Activated CD4-positive, alpha-beta memory T cell treated with anti-CD3 and anti-CD28 coated beads, Interleukin-2, amount 10 ng/mL, durations not matched to agents 7 days and 5 days (primary cell): ENCODE data around the gene SLC26A4. TPM values are rescaled to one million over a fixed set of nuclear protein-coding genes. Genes with fewer than 3 reads are reported as not detected.

Experiments used
- CTCF ChIA-PET: fragments of 350-600 bp; sonication (Branson Sonifier 250); formaldehyde crosslinking; loops from one replicate; lab custom pipeline; 2021; ENCODE audit warnings: antibody characterized with exemption, inconsistent platforms; lab: Charles Lee
- POLR2A ChIA-PET: fragments of 350-600 bp; sonication (Branson Sonifier 250); formaldehyde crosslinking; loops from one replicate; lab custom pipeline; 2021; ENCODE audit warnings: antibody characterized with exemption; lab: Charles Lee
- DNase-seq: peaks from one replicate; pipeline ENCODE4 v3.0.0-alpha.2; 2020
- H3K27ac Mint-ChIP-seq: one replicate; pipeline ENCODE4 v1.8.0; 2021; ENCODE audit warnings: mild to moderate bottlenecking, mixed read lengths
- H3K27me3 Mint-ChIP-seq: one replicate; pipeline ENCODE4 v1.8.0; 2021; ENCODE audit warnings: mixed read lengths
- H3K36me3 Mint-ChIP-seq: one replicate; pipeline ENCODE4 v1.8.0; 2021; ENCODE audit warnings: low read depth, mixed read lengths
- H3K4me1 Mint-ChIP-seq: one replicate; pipeline ENCODE4 v1.8.0; 2021; ENCODE audit warnings: mixed read lengths
- H3K4me3 Mint-ChIP-seq: one replicate; pipeline ENCODE4 v1.8.0; 2021; ENCODE audit warnings: mild to moderate bottlenecking, mixed read lengths
- H3K9me3 Mint-ChIP-seq: one replicate; pipeline ENCODE4 v1.8.0; 2021; ENCODE audit warnings: mixed read lengths
- total RNA-seq, 2 experiments: library from RNA; stranded (reverse); gene quantifications; one replicate each; pipeline ENCODE4 v1.2.3, GENCODE V29; 2021

SLC26A4 gene
- total RNA-seq, 2 experiments from 2014 or later: 10.9 to 12.2 TPM

GRCh38 chr7:107663196-107663595 is 2.6 kb downstream of the SLC26A4 start:
- H3K4me1 Mint-ChIP-seq: peaks cover 48% of the 10 kb centered on the region

GRCh38 chr7:107666790-107667189 is 6.2 kb downstream of the SLC26A4 start:
- DNase-seq: no peak
- POLR2A ChIA-PET: no interaction called here
- peaks cover 39% of the 10 kb centered on the region for H3K4me1 Mint-ChIP-seq
- H3K27ac Mint-ChIP-seq: no peak overlapping the region
- H3K27me3 Mint-ChIP-seq: no peaks in the 10 kb centered on the region
- CTCF ChIA-PET: no interaction called here
- H3K9me3 Mint-ChIP-seq: no peaks in the 10 kb centered on the region
- no peak overlapping the region for H3K4me3 Mint-ChIP-seq
- peaks cover 23% of the 10 kb centered on the region for H3K36me3 Mint-ChIP-seq

More at GRCh38 chr7:107663196-107663595, 2.6 kb downstream of the SLC26A4 start:
- no peak for DNase-seq
- POLR2A ChIA-PET: interaction anchor here (4.1 kb wide), 1 partner anchor 99 kb away, joined by 31 read pairs; the partner anchor contains the start of genes COG5 and DUS4L
- H3K36me3 Mint-ChIP-seq: peaks cover 11% of the 10 kb centered on the region
- H3K27ac Mint-ChIP-seq: no peak overlapping the region
- no peak overlapping the region for H3K4me3 Mint-ChIP-seq
- H3K27me3 Mint-ChIP-seq: no peaks in the 10 kb centered on the region
- CTCF ChIA-PET: no interaction called here
- H3K9me3 Mint-ChIP-seq: no peaks in the 10 kb centered on the region

- DNase-seq: no peak
- H3K4me3 Mint-ChIP-seq: no peak overlapping the region
- H3K9me3 Mint-ChIP-seq: no peaks in the 10 kb centered on the region
- H3K4me1 Mint-ChIP-seq: peaks cover 33% of the 10 kb centered on the region
- H3K36me3 Mint-ChIP-seq: peaks cover 23% of the 10 kb centered on the region
- H3K27ac Mint-ChIP-seq: no peak overlapping the region
- no peaks in the 10 kb centered on the region for H3K27me3 Mint-ChIP-seq
- POLR2A ChIA-PET: no interaction called here
- CTCF ChIA-PET: no interaction called here
Observed at GRCh38 chr7:107667341-107667740, 6.7 kb downstream of the SLC26A4 start.

GRCh38 chr7:107668296-107668695 is 7.7 kb downstream of the SLC26A4 start:
- ChIA-PET CTCF (no interaction called here), POLR2A (no interaction called here)
- H3K4me3 Mint-ChIP-seq: no peak overlapping the region
- H3K36me3 Mint-ChIP-seq: peaks cover 28% of the 10 kb centered on the region
- peaks cover 29% of the 10 kb centered on the region for H3K4me1 Mint-ChIP-seq
- no peak overlapping the region for H3K27ac Mint-ChIP-seq
- no peaks in the 10 kb centered on the region for H3K9me3 Mint-ChIP-seq
- H3K27me3 Mint-ChIP-seq: no peaks in the 10 kb centered on the region
- DNase-seq: peak; percentile 41

GRCh38 chr7:107672183-107672582 is 11.6 kb downstream of the SLC26A4 start:
- Mint-ChIP-seq H3K27me3 (no peaks in the 10 kb centered on the region), H3K27ac (no peak overlapping the region), H3K36me3 (peaks cover 49% of the 10 kb centered on the region), H3K4me1 (peaks cover 23% of the 10 kb centered on the region), H3K4me3 (no peak overlapping the region), H3K9me3 (no peaks in the 10 kb centered on the region)
- CTCF ChIA-PET: no interaction called here
- no peak for DNase-seq
- POLR2A ChIA-PET: no interaction called here

GRCh38 chr7:107676249-107676648 is 15.6 kb downstream of the SLC26A4 start:
- ChIA-PET POLR2A (interaction anchor here (1.4 to 1.5 kb wide), 2 partner anchors 15 to 113 kb away, joined by 4 read pairs; partner anchors contain the start of genes COG5 and DUS4L), CTCF (no interaction called here)
- peaks cover 49% of the 10 kb centered on the region for H3K36me3 Mint-ChIP-seq
- DNase-seq: no peak
- peaks cover 17% of the 10 kb centered on the region for H3K4me1 Mint-ChIP-seq
- no peaks in the 10 kb centered on the region for H3K9me3 Mint-ChIP-seq
- no peaks in the 10 kb centered on the region for H3K27me3 Mint-ChIP-seq
- H3K4me3 Mint-ChIP-seq: no peak overlapping the region
- H3K27ac Mint-ChIP-seq: no peak overlapping the region

- Mint-ChIP-seq H3K27ac (peak overlapping the region; percentile 56), H3K4me3 (no peak overlapping the region), H3K27me3 (no peaks in the 10 kb centered on the region), H3K4me1 (peaks cover 16% of the 10 kb centered on the region), H3K9me3 (no peaks in the 10 kb centered on the region), H3K36me3 (peaks cover 43% of the 10 kb centered on the region)
- no peak for DNase-seq
- POLR2A ChIA-PET: no interaction called here
- CTCF ChIA-PET: no interaction called here
Observed at GRCh38 chr7:107678110-107678753, 17.6 kb downstream of the SLC26A4 start.

- peaks cover 41% of the 10 kb centered on the region for H3K36me3 Mint-ChIP-seq
- no peaks in the 10 kb centered on the region for H3K27me3 Mint-ChIP-seq
- H3K4me3 Mint-ChIP-seq: no peak overlapping the region
- POLR2A ChIA-PET: no interaction called here
- H3K9me3 Mint-ChIP-seq: no peaks in the 10 kb centered on the region
- CTCF ChIA-PET: interaction anchor here (3.5 kb wide), 1 partner anchor 19 kb away, joined by 11 read pairs; no protein-coding TSS in a partner anchor
- no peak for DNase-seq
- H3K4me1 Mint-ChIP-seq: peaks cover 20% of the 10 kb centered on the region
- H3K27ac Mint-ChIP-seq: no peak overlapping the region
Observed at GRCh38 chr7:107680478-107680877, 19.9 kb downstream of the SLC26A4 start.

- Mint-ChIP-seq H3K27ac (no peak overlapping the region), H3K27me3 (no peaks in the 10 kb centered on the region), H3K36me3 (peaks cover 47% of the 10 kb centered on the region), H3K9me3 (no peaks in the 10 kb centered on the region), H3K4me1 (peaks cover 25% of the 10 kb centered on the region), H3K4me3 (no peak overlapping the region)
- ChIA-PET CTCF (no interaction called here), POLR2A (no interaction called here)
- DNase-seq: no peak
Observed at GRCh38 chr7:107682886-107683285, 22.3 kb downstream of the SLC26A4 start.

GRCh38 chr7:107684287-107684686 is 23.7 kb downstream of the SLC26A4 start:
- Mint-ChIP-seq H3K36me3 (peaks cover 54% of the 10 kb centered on the region), H3K4me3 (no peak overlapping the region), H3K27me3 (no peaks in the 10 kb centered on the region), H3K4me1 (peaks cover 14% of the 10 kb centered on the region), H3K27ac (no peak overlapping the region), H3K9me3 (no peaks in the 10 kb centered on the region)
- POLR2A ChIA-PET: no interaction called here
- CTCF ChIA-PET: interaction anchor here (1.8 kb wide), 1 partner anchor 23 kb away, joined by 4 read pairs; no protein-coding TSS in a partner anchor
- DNase-seq: no peak

- POLR2A ChIA-PET: no interaction called here
- Mint-ChIP-seq H3K9me3 (no peaks in the 10 kb centered on the region), H3K36me3 (peaks cover 60% of the 10 kb centered on the region), H3K4me1 (peaks cover 14% of the 10 kb centered on the region), H3K27me3 (no peaks in the 10 kb centered on the region), H3K27ac (no peak overlapping the region), H3K4me3 (no peak overlapping the region)
- CTCF ChIA-PET: interaction anchor here (0.6 to 1.8 kb wide), 2 partner anchors 23 kb away, joined by 3 to 4 read pairs; no protein-coding TSS in a partner anchor
- DNase-seq: no peak
Observed at GRCh38 chr7:107684947-107685463, 24.4 kb downstream of the SLC26A4 start.

- Mint-ChIP-seq H3K27me3 (no peaks in the 10 kb centered on the region), H3K36me3 (peaks cover 66% of the 10 kb centered on the region), H3K4me3 (no peak overlapping the region), H3K4me1 (peaks cover 12% of the 10 kb centered on the region), H3K27ac (no peak overlapping the region), H3K9me3 (no peaks in the 10 kb centered on the region)
- ChIA-PET POLR2A (no interaction called here), CTCF (no interaction called here)
- no peak for DNase-seq
Observed at GRCh38 chr7:107686816-107687387, 26.3 kb downstream of the SLC26A4 start.

GRCh38 chr7:107687656-107688055 is 27.0 kb downstream of the SLC26A4 start:
- no peak overlapping the region for H3K27ac Mint-ChIP-seq
- H3K4me3 Mint-ChIP-seq: no peak overlapping the region
- ChIA-PET CTCF (no interaction called here), POLR2A (no interaction called here)
- peaks cover 72% of the 10 kb centered on the region for H3K36me3 Mint-ChIP-seq
- H3K4me1 Mint-ChIP-seq: peaks cover 12% of the 10 kb centered on the region
- no peak for DNase-seq
- H3K27me3 Mint-ChIP-seq: no peaks in the 10 kb centered on the region
- H3K9me3 Mint-ChIP-seq: no peaks in the 10 kb centered on the region
